HepG2 (cell line): ENCODE measurements around the gene BYSL. TPM values are rescaled to one million over a fixed set of nuclear protein-coding genes. Genes with fewer than 3 reads are reported as not detected.

Experiments used
- ARID4A ChIP-seq: sonication (generic); formaldehyde crosslinking; IDR thresholded peaks from 2 replicates; pipeline ENCODE4 v1.5.0; 2020; ENCODE audit warnings: mild to moderate bottlenecking, missing genetic modification reagents, borderline replicate concordance
- ARNTL ChIP-seq: sonication (generic); formaldehyde crosslinking; IDR thresholded peaks from 2 replicates; pipeline ENCODE4 v1.4.0; 2020; ENCODE audit warnings: mild to moderate bottlenecking, missing genetic modification reagents
- DMAP1 ChIP-seq: IDR thresholded peaks from 2 replicates; pipeline ENCODE4 v1.6.1; 2016
- HOXD1 ChIP-seq: sonication (generic); formaldehyde crosslinking; IDR thresholded peaks from 2 replicates; pipeline ENCODE4 v1.5.0; 2020; ENCODE audit warnings: missing genetic modification reagents
- JARID2 ChIP-seq: sonication (generic); formaldehyde crosslinking; IDR thresholded peaks from 2 replicates; pipeline ENCODE4 v1.8.1; 2023; ENCODE audit warnings: missing genetic modification reagents, inconsistent platforms; ENCODE audit not compliant: insufficient replicate concordance
- JUND ChIP-seq: sonication (generic); formaldehyde crosslinking; IDR thresholded peaks from 2 replicates; pipeline ENCODE4 v1.8.0; 2022; ENCODE audit warnings: mild to moderate bottlenecking, missing genetic modification reagents
- PATZ1 ChIP-seq: sonication (generic); formaldehyde crosslinking; IDR thresholded peaks from 2 replicates; pipeline ENCODE4 v1.4.0; 2020; ENCODE audit warnings: missing genetic modification reagents
- TFDP2 ChIP-seq: sonication (generic); formaldehyde crosslinking; IDR thresholded peaks from 2 replicates; pipeline ENCODE4 v1.4.0; 2020; ENCODE audit warnings: missing genetic modification reagents
- TRIM22 ChIP-seq: fragments of 450-650 bp; IDR thresholded peaks from 2 replicates; pipeline ENCODE4 v1.6.1; 2017
- UBTF ChIP-seq: sonication (generic); formaldehyde crosslinking; IDR thresholded peaks from 2 replicates; pipeline ENCODE4 v1.4.0; 2020; ENCODE audit warnings: mild to moderate bottlenecking, missing genetic modification reagents
- ZBTB39 ChIP-seq: sonication (generic); formaldehyde crosslinking; IDR thresholded peaks from 2 replicates; pipeline ENCODE4 v1.5.0; 2020; ENCODE audit warnings: missing genetic modification reagents
- ZBTB42 ChIP-seq: sonication (generic); formaldehyde crosslinking; IDR thresholded peaks from 2 replicates; pipeline ENCODE4 v1.5.0; 2020; ENCODE audit warnings: mild to moderate bottlenecking, missing genetic modification reagents
- polyA plus RNA-seq, 8 experiments: library from polyadenylated mRNA; depleted of rRNA in 3 of 8; stranded (reverse) in 7 of 8; unstranded in 1 of 8; fragments of >200 nt; fragmentation: Illumina TruSeq in 4 of 8; extraction: Trizol in 4 of 8; gene quantifications; 2 replicates each; pipeline versions ENCODE4 v1.2.1 to v1.2.3, GENCODE V29; 2011 to 2016; ENCODE audit warnings: low read depth in 4 of 8, missing spikeins in 1 of 8, mixed read lengths in 1 of 8; ENCODE audit not compliant: insufficient read depth in 1 of 8
- total RNA-seq, 5 experiments: library from RNA; depleted of rRNA; stranded (reverse); fragments of >200 nt; fragmentation: Illumina TruSeq; extraction: Trizol; gene quantifications; 2 replicates each; pipeline ENCODE4 v1.2.3, GENCODE V29; 2016; ENCODE audit warnings: low read depth in 1 of 5

BYSL gene
- total and polyA plus RNA-seq, 2 of the 13 experiments (the other 11 are each of a cell fraction or from before 2014, with no cell fraction given) = 27.9 to 28.6 TPM

- TF ChIP-seq JUND (no peak), DMAP1 (CRISPR knock-in tag) (no peak), ARNTL (CRISPR knock-in tag) (no peak; the same call in 1 of the 2 replicates), TFDP2 (CRISPR knock-in tag) (peak; percentile 0; the same call in 1 of the 2 replicates), ZBTB39 (CRISPR knock-in tag) (no peak), PATZ1 (CRISPR knock-in tag) (peak; percentile 45; the same call in 1 of the 2 replicates), TRIM22 (no peak), HOXD1 (CRISPR knock-in tag) (no peak), JARID2 (no peak), ZBTB42 (CRISPR knock-in tag) (no peak), UBTF (CRISPR knock-in tag) (no peak), ARID4A (CRISPR knock-in tag) (0 out of 2 replicates have a peak, but pooled peaks have one; percentile 11)
Observed at GRCh38 chr6:41894366-41895299, 26.7 kb upstream of the BYSL start (continued).
